Measurements from ENCODE around the gene MIS18BP1. TPM values are rescaled to one million over a fixed set of nuclear protein-coding genes. Genes with fewer than 3 reads are reported as not detected.

Gene MIS18BP1
- total RNA-seq = 30.1 and 42.9 TPM in 2 replicates

GRCh38 chr14:45253070-45253753 lies at the start of gene MIS18BP1:
Gene MIS18BP1, minus strand, starts transcription at chr14:45253202. Its CDS starts 5,916 bp downstream, at chr14:45247286.

Other genes with a start within 250 kb of the MIS18BP1 start
- gene PRPF39, start 169.1 kb downstream of the MIS18BP1 start, total RNA-seq = 17.8 and 37.8 TPM in 2 replicates
- 19.3 and 27.0 TPM in 2 replicates for gene FKBP3, start 118.7 kb downstream of the MIS18BP1 start, total RNA-seq
- 6.3 and 12.5 TPM in 2 replicates for gene FANCM, start 117.3 kb downstream of the MIS18BP1 start, total RNA-seq